Activated naive CD8-positive, alpha-beta T cell treated with anti-CD3 and anti-CD28 coated beads, Interleukin-2, amount 50 U/mL, for 24 hours (primary cell): Measurements from ENCODE around the gene RILPL1.
"Not testable (repeated sequence)": the region's sequence is repeated elsewhere in the genome, so short reads cannot be mapped to it uniquely, and the experiment has no call there.

ENCODE experiments used
- ATAC-seq: fragments of 150-1000 bp; cut with Tn5 transposase; one replicate; pipeline ENCODE4 v1.10.0; 2021
- DNase-seq: peaks from one replicate; pipeline ENCODE4 v3.0.0; 2021
- H3K27ac Mint-ChIP-seq: one replicate; pipeline ENCODE4 v1.8.0; 2021; ENCODE audit warnings: mild to moderate bottlenecking, mixed read lengths
- H3K27me3 Mint-ChIP-seq: one replicate; pipeline ENCODE4 v1.8.0; 2021; ENCODE audit warnings: mixed read lengths
- H3K36me3 Mint-ChIP-seq: one replicate; pipeline ENCODE4 v1.8.0; 2021; ENCODE audit warnings: low read depth, mixed read lengths
- H3K4me1 Mint-ChIP-seq: one replicate; pipeline ENCODE4 v1.8.0; 2021; ENCODE audit warnings: mixed read lengths
- H3K4me3 Mint-ChIP-seq: one replicate; pipeline ENCODE4 v1.8.0; 2021; ENCODE audit warnings: mild to moderate bottlenecking, moderate library complexity, mixed read lengths
- H3K9me3 Mint-ChIP-seq: one replicate; pipeline ENCODE4 v1.8.0; 2021; ENCODE audit warnings: mixed read lengths

Gene RILPL1

DNA sequence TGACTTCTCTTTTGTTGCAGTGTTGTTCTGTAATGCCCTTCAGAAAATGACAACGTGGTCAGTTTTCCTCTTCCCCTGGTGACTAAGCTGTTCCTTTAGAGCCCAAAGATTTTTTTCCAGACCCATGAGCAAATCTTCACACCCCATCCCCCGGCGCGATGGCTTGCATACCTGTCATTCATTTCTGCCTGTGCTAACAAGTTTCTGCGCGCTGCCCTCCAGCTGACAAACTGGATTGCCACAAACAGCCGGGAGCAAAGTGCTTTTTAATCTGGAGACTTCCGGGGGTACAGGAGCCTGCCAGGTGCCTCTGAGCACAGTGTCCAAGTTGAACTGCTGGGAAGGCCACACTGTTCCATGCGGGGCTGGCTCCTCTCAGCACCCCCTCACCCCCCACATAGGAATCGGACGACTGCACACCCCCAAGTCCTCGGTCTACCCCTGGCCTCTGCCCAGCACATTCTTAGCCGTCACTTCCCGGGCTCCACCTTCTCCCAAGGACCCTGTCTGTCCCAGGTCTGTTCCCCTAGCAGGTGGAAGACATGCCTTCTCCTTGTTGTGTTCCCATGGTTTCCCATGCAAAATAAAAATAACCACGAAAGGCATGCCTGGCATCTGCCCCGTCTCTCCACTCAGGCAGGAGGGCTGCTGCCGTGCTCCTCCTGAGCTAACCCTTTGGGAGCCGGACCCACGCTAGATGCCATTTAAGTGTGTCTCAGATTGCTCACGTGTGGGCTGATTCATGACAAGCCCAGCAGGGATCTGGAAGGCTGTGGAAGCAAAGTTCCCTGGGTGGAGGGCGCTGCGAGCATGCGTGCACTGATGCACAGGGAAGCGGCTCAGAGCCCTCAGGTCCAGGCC is 14.1 kb downstream of the RILPL1 start:
- peak; percentile 15 for DNase-seq

DNA sequence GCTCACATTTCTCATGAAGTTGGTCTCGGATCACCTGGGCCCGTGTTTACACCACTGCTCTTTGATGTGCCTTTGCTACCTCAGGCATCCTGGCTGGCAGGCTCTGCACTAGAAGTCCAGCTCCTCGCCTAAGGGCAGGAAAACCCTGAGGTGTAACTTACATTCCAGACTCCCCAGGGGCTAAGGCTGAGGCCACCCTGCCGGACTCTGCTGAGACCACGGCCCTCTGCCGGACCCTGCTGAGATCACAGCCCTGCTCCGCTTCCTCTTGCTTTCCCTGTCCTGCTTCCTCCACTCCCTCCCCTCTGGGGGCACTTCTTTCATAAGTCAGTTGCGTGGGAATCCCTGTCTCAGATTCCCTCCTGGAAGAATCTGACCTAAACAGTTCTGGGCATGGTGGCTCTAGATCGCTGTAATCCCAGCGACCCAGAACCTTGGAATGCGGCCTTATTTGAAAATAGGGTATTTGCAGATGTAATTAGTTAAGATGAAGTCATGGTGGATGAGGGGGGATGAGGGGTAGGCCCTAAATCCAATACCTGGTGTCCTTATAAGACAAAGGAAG is 17.2 kb downstream of the RILPL1 start:
- no peak overlapping the region for H3K4me3 Mint-ChIP-seq
- peaks cover 6% of the 10 kb centered on the region for H3K4me1 Mint-ChIP-seq
- H3K27me3 Mint-ChIP-seq: no peaks in the 10 kb centered on the region
- H3K27ac Mint-ChIP-seq: no peak overlapping the region
- DNase-seq (no peak), ATAC-seq (no peak)
- H3K9me3 Mint-ChIP-seq: no peaks in the 10 kb centered on the region
- no peaks in the 10 kb centered on the region for H3K36me3 Mint-ChIP-seq

More for the DNA sequence above, 14.1 kb downstream of the RILPL1 start:
- peak; percentile 36 for ATAC-seq
- Mint-ChIP-seq H3K9me3 (no peaks in the 10 kb centered on the region), H3K27ac (no peak overlapping the region), H3K36me3 (no peaks in the 10 kb centered on the region), H3K4me1 (peaks cover 6% of the 10 kb centered on the region), H3K27me3 (no peaks in the 10 kb centered on the region), H3K4me3 (no peak overlapping the region)

DNA sequence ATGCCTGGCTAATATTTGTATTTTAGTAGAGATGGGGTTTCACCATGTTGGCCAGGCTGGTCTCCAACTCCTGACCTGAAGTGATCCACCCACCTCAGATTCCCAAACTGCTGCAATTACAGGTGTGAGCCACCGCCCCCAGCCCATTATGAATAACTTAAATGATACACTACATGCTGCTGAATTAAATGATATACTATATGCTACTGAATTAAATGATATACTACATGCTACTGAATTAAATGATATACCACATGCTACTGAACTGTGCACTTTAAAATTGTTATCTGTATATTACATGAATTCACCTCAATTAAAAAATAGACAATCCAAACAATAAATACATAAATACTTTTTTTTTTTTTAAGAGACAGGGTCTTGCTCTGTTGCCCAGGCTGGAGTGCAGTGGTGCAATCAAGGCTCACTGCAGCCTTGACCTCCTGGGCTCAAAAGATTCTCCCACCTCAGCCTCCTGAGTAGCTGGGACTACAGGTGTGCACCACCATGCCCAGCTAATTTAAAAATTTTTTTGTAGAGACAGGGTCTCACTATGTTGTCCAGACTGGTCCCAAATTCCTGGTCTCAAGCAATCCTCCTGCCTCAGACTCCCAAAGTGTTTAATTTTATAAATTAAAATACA is 18.8 kb downstream of the RILPL1 start:
- H3K27me3 Mint-ChIP-seq, DNase-seq, ATAC-seq, H3K4me1 Mint-ChIP-seq, H3K27ac Mint-ChIP-seq, H3K36me3 Mint-ChIP-seq, H3K4me3 Mint-ChIP-seq, H3K9me3 Mint-ChIP-seq: not testable (repeated sequence)

DNA sequence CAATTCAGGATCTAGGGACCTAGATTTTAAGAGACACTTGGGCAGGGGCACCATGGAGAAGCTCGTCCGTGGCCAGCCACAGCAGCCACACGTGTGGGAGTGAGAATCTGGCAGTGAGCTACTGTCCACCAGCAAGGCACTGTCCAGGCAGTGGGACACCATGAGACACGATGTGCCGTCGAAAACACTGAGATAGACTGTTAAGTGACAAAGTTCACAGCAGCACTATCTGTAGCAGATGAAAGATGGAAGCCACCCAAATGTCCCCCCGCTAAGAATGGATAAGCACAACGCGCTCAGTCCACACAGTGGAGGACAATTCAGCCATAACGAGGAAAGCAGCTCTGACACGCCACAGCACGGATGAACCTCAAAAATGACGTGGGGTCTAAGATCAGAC is 19.7 kb downstream of the RILPL1 start:
- ATAC-seq (no peak), DNase-seq (no peak)
- no peak overlapping the region for H3K4me3 Mint-ChIP-seq
- H3K36me3 Mint-ChIP-seq: no peaks in the 10 kb centered on the region
- H3K4me1 Mint-ChIP-seq: no peaks in the 10 kb centered on the region
- H3K27me3 Mint-ChIP-seq: no peaks in the 10 kb centered on the region
- no peak overlapping the region for H3K27ac Mint-ChIP-seq
- no peaks in the 10 kb centered on the region for H3K9me3 Mint-ChIP-seq

DNA sequence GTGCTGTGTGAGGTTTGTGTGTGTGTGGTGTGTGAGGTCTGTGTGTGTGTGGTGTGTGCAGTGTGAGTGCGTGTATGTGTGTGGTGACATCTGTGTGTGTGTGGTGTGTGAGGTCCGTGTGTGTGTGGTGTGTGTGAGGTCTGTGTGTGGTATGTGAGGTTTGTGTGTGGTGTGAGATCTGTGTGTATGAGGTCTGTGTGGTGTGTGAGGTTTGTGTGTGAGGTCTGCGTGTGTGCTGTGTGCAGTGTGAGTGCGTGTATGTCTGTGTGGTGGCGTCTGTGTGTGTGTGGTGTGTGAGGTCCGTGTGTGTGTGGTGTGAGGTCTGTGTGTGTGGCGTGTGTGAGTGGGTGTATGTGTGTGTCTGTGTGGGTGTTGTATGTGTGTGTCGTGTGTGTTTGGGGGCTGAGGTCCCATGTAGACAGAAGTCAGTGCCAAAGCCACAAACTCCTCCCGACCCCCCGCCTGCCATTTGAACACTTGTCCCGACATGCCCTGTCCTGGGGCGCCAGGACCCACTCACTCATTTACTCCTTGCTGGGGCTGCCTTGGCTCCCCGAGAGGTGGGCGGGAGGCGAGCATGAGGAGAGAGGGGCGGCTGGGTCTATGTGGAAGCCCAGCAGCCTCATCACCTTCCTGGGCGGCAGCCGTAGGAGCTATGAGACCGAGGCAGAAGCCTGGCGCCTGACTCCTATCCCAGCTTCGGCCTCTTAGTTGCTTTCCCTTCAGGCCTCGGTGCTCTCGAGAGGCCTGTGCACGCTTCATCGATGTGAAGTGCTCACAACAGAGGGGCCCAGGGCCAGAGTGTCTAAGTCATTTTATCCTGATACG is 20.5 kb downstream of the RILPL1 start:
- Mint-ChIP-seq H3K27ac (no peak overlapping the region), H3K9me3 (no peaks in the 10 kb centered on the region), H3K4me1 (no peaks in the 10 kb centered on the region), H3K36me3 (no peaks in the 10 kb centered on the region), H3K4me3 (no peak overlapping the region), H3K27me3 (no peaks in the 10 kb centered on the region)
- ATAC-seq (no peak), DNase-seq (no peak)

DNA sequence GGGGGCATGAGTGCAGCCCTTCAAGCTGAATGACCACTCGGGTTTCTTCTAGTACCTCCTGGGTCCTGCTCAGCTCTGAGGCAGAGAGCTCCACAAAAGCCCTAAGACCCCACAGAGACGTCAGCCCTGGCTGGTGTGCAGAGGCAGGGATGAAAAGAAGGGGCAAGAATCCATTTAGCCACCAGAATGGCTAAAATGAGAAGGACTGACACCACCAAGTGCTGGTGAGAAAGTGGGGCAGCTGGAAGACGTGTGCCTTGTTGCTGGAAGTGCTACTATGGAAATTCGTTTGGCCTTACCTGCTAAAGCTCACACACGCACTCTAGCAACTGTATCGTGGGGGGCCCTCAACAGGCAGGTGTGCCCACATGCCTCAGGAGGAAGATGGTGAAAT is 26.7 kb downstream of the RILPL1 start:
- Mint-ChIP-seq H3K27me3 (no peaks in the 10 kb centered on the region), H3K27ac (no peak overlapping the region), H3K4me3 (no peak overlapping the region), H3K4me1 (no peaks in the 10 kb centered on the region), H3K36me3 (no peaks in the 10 kb centered on the region), H3K9me3 (no peaks in the 10 kb centered on the region)
- no peak for DNase-seq
- ATAC-seq: no peak

DNA sequence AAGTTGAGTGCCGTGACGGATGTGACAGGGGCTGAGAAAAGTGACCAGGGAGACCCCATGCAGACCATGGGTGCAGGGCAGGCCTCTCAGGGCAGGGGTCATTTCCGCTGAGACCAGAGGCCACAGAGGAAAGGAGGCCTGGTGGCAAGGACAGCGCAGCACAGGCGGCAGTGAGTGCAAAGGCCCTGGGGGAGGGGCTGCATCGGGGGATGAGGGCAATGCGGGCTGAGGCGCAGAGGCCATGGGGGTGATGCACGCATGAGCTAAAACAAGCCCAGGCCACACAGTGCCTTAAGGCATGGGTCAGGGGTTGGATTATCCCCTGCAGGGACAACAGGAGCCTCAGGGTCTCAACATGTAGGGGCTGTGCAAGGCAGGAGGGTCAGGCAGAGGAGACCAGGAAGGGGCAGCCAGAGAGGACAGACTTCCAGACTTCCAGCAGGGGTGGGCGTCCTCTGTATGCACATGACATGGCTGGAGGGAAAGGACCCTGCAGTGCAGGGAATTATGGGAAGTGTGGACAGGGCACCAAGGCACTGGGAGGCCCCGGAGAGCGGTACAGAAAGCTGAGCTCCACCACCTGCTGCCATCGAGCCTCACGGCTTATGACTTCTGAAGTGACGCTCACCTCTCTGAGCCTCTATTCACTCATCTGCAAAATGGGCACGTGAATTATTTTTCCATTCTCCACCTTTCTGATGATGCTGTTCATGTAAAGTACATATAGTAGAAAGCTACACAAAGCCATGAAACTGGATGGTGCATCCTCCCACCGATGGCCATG is 27.3 kb downstream of the RILPL1 start:
- H3K4me3 Mint-ChIP-seq: no peak overlapping the region
- peak; percentile 20 for ATAC-seq
- H3K27ac Mint-ChIP-seq: no peak overlapping the region
- no peaks in the 10 kb centered on the region for H3K4me1 Mint-ChIP-seq
- DNase-seq: no peak
- H3K9me3 Mint-ChIP-seq: no peaks in the 10 kb centered on the region
- no peaks in the 10 kb centered on the region for H3K27me3 Mint-ChIP-seq
- H3K36me3 Mint-ChIP-seq: no peaks in the 10 kb centered on the region

DNA sequence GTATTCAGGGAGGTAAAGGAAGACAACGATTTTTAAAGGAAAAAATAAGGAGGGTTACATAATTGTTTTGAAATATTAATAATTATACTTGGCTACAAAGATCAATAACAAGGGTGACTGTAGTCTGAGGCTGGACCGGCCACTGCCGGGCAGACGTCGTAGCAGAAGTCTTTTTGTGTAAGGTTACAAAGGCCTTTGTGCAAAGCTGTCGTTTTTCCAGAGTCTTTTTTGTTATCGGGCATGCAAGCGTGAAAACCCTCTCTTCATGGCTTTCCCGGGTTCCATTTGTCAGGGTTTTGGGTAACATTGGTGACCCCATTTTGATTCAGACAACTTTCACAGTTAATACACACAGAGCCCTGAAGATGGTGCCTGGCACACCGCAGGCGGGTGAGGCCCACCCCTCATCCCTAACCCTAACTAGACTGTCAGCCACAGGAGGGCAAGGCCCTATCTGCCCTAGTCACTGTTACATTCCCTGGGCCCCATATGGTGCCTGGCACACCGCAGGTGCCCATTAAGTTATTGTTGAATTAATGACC is 31.3 kb downstream of the RILPL1 start:
- Mint-ChIP-seq H3K4me3 (no peak overlapping the region), H3K27me3 (no peaks in the 10 kb centered on the region), H3K27ac (no peak overlapping the region), H3K36me3 (no peaks in the 10 kb centered on the region), H3K4me1 (no peaks in the 10 kb centered on the region), H3K9me3 (no peaks in the 10 kb centered on the region)
- no peak for DNase-seq
- ATAC-seq: no peak

DNA sequence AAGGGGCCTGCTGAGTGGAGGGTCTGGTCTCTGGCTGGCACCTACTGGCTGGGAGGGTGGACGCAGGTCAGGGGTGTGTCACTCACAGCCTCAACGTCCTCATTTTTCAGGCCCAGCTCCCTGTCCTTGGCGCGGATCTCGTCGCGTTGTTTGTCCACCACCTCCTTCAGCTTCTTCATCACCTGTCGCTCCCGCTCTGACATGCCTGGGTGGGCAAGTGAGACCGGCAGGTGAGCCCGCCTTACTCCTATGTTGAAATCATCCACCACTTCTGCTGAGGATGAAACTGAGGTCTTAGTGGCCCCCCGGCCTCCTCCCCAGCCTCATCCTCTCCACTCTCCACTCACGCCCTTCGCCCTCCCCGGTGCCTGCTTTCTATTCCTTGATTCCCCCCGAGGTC is 34.2 kb downstream of the RILPL1 start:
- ATAC-seq: no peak
- DNase-seq: no peak
- no peaks in the 10 kb centered on the region for H3K9me3 Mint-ChIP-seq
- H3K4me3 Mint-ChIP-seq: no peak overlapping the region
- H3K4me1 Mint-ChIP-seq: no peaks in the 10 kb centered on the region
- H3K36me3 Mint-ChIP-seq: no peaks in the 10 kb centered on the region
- no peak overlapping the region for H3K27ac Mint-ChIP-seq
- no peaks in the 10 kb centered on the region for H3K27me3 Mint-ChIP-seq

DNA sequence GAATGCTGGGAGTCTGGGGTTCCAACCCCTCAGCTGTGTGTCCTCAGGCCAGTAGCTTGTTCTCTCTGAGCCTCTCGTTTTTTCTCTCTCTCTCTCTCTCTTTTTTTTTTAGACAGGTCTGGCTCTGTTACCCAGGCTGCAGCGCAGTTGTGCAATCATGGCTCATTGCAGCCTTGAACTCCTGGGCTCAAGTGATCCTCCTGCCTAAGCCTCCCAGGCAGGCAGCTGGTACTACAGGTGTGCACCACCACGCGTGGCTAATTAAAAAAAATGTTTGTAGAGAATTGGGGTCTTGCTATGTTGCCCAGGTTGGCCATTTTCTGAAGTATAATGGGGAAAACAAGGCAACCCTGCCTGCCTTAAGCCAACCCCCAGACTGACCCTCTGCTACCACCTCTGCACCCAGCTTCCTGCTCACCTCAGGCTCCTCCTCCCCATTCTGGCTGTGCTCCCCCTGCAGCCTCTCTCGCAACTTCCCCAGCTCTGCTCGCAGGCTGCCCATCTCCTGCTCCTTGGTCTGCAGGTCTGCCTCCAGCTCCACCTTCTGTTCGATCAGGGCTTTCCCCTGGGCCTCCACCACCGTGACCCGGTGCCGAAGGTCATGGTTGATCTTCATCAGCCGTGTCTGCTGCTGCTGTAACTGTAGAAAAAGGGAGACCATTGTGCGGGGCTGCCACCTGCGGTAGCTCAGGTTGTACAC is 35.2 kb downstream of the RILPL1 start:
- no peaks in the 10 kb centered on the region for H3K36me3 Mint-ChIP-seq
- ATAC-seq: no peak

DNA sequence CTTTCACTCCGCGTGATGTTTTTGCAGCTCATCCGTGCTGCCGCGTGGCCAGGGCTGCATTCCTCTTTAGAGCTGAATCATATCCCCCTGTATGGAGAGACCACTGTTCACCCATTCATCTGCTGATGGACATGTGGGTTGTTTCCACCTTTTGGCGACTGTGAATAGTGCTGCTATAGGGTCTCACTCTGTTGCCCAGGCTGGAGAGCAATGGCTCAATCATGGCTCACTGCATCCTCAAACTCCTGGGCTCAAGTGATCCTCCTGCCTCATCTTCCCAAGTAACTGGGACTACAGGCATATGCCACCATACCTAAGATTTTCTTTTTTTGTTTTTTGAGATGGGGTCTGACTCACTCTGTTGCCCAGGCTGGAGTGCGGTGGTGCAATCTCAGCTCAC is 36.5 kb downstream of the RILPL1 start:
- DNase-seq (no peak), ATAC-seq (no peak)
- no peaks in the 10 kb centered on the region for H3K9me3 Mint-ChIP-seq
- H3K27ac Mint-ChIP-seq: no peak overlapping the region
- no peaks in the 10 kb centered on the region for H3K27me3 Mint-ChIP-seq
- H3K4me1 Mint-ChIP-seq: no peaks in the 10 kb centered on the region
- H3K36me3 Mint-ChIP-seq: no peaks in the 10 kb centered on the region
- H3K4me3 Mint-ChIP-seq: no peak overlapping the region

More for the DNA sequence above, 35.2 kb downstream of the RILPL1 start:
- H3K4me3 Mint-ChIP-seq: no peak overlapping the region
- H3K27me3 Mint-ChIP-seq: no peaks in the 10 kb centered on the region
- no peaks in the 10 kb centered on the region for H3K9me3 Mint-ChIP-seq
- no peak for DNase-seq
- no peaks in the 10 kb centered on the region for H3K4me1 Mint-ChIP-seq
- H3K27ac Mint-ChIP-seq: no peak overlapping the region

DNA sequence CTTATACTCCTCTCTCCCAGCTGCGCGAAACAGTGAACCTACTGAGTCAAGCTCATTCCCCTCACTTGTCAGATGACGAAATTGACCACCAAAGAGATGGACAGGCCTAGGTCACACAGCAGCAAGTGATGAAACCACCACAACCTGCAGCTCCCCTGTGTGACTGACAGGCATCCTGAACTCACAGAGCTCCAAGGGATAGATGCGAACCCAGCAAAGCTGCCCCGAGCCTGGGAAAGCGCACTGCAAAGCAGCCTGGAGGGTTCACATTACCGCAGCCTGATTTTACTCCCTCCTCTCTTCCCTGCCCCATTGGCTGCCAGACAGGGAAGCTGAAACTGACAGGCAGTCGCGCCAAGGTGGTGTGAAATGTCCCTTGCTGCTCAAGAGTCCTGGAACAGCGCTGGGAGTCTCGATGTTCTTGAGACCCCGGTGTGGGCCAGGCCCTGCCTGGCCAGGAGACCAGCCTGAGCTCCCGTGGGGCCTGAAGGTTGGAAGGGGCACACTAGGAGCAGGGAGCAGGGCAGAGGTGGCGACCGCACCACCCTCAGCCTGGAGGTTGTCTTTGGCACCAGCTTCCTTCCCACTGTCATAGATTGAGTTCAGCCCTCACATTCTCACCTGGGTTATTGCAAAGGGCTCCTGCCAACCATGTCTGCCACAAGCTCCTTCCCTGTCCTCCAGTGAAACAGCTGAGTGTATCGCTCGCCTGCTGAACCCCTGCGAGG is 39.2 kb downstream of the RILPL1 start:
- H3K9me3 Mint-ChIP-seq: no peaks in the 10 kb centered on the region
- no peak overlapping the region for H3K27ac Mint-ChIP-seq
- no peaks in the 10 kb centered on the region for H3K4me1 Mint-ChIP-seq
- no peaks in the 10 kb centered on the region for H3K36me3 Mint-ChIP-seq
- no peak for ATAC-seq
- H3K4me3 Mint-ChIP-seq: no peak overlapping the region
- no peak for DNase-seq
- no peaks in the 10 kb centered on the region for H3K27me3 Mint-ChIP-seq
